IMR-90 (cell line): ENCODE measurements around the gene CHRNB4. TPM values are rescaled to one million over a fixed set of nuclear protein-coding genes. Genes with fewer than 3 reads are reported as not detected.

Source experiments
- ATAC-seq: fragments of 200-7000 bp; cut with Tn5 transposase; 2 replicates; pipeline ENCODE4 v1.9.1; 2020; ENCODE audit warnings: low read depth, mild to moderate bottlenecking, moderate library complexity
- BruUV-seq: library from RNA; stranded (reverse); fragments of 400-500 nt; replicated peaks from 2 replicates; lab custom pipeline; 2021; lab: Mats Ljungman, UMichigan
- CTCF ChIA-PET: fragments of 300-600 bp; formaldehyde crosslinking; extraction: SDS; loops from one replicate; lab custom pipeline; 2021; ENCODE audit warnings: antibody characterized with exemption; lab: Yijun Ruan, JAX
- POLR2A ChIA-PET: fragments of 300-600 bp; sonication (Branson Sonifier 250); formaldehyde crosslinking; loops from one replicate; lab custom pipeline; 2022; ENCODE audit warnings: antibody characterized with exemption; ENCODE audit not compliant: unreplicated experiment; lab: Charles Lee
- DNase-seq: peaks from one replicate; pipeline ENCODE4 v3.0.0; 2013
- H2AFZ ChIP-seq: replicated peaks from 2 replicates; pipeline ENCODE3; 2013; ENCODE audit warnings: low read length, mild to moderate bottlenecking; ENCODE audit not compliant: poor library complexity
- H2AK5ac ChIP-seq: 2 replicates; pipeline ENCODE4 v1.6.1; 2013; ENCODE audit warnings: low read depth, low read length, inconsistent platforms
- H2AK9ac ChIP-seq: replicated peaks from 2 replicates; pipeline ENCODE3; 2013; ENCODE audit warnings: mild to moderate bottlenecking, low read depth, low read length, moderate library complexity; ENCODE audit not compliant: poor library complexity
- H2BK120ac ChIP-seq: 2 replicates; pipeline ENCODE4 v1.6.1; 2013; ENCODE audit warnings: low read depth, low read length, inconsistent platforms
- H2BK15ac ChIP-seq: 3 replicates; pipeline ENCODE4 v1.6.1; 2013; ENCODE audit warnings: low read depth, low read length, inconsistent platforms
- H2BK20ac ChIP-seq: 2 replicates; pipeline ENCODE4 v1.6.1; 2013; ENCODE audit warnings: low read depth, mild to moderate bottlenecking, inconsistent platforms, low read length, moderate library complexity
- H2BK5ac ChIP-seq: 2 replicates; pipeline ENCODE4 v1.6.1; 2013; ENCODE audit warnings: mild to moderate bottlenecking, low read depth, low read length, inconsistent platforms; ENCODE audit not compliant: poor library complexity, severe bottlenecking
- H3K14ac ChIP-seq: replicated peaks from 2 replicates; pipeline ENCODE4 v1.6.1; 2013; ENCODE audit warnings: low read depth, low read length, inconsistent platforms
- H3K18ac ChIP-seq: 2 replicates; pipeline ENCODE4 v1.6.1; 2013; ENCODE audit warnings: low read depth, low read length, control low read depth
- H3K23ac ChIP-seq: 2 replicates; pipeline ENCODE4 v1.6.1; 2013; ENCODE audit warnings: low read depth, low read length, inconsistent platforms
- H3K27ac ChIP-seq: 2 replicates; pipeline ENCODE4 v1.5.1; 2013; ENCODE audit warnings: mild to moderate bottlenecking, control low read depth, low read length; ENCODE audit not compliant: insufficient read depth
- H3K27me3 ChIP-seq: 2 replicates; pipeline ENCODE4 v1.6.1; 2013; ENCODE audit warnings: low read length; ENCODE audit not compliant: control insufficient read depth, insufficient read depth
- H3K36me3 ChIP-seq: 2 replicates; pipeline ENCODE4 v1.6.1; 2013; ENCODE audit warnings: low read length, mixed read lengths; ENCODE audit not compliant: control insufficient read depth, insufficient read depth
- H3K4ac ChIP-seq: 2 replicates; pipeline ENCODE4 v1.6.1; 2013; ENCODE audit warnings: low read depth, low read length, inconsistent platforms
- H3K4me1 ChIP-seq: 2 replicates; pipeline ENCODE4 v1.6.1; 2013; ENCODE audit warnings: low read length, mixed read lengths; ENCODE audit not compliant: control insufficient read depth, insufficient read depth
- H3K4me2 ChIP-seq: 2 replicates; pipeline ENCODE4 v1.6.1; 2013; ENCODE audit warnings: low read depth, mild to moderate bottlenecking, control low read depth, low read length, moderate library complexity
- H3K4me3 ChIP-seq: 2 replicates; pipeline ENCODE4 v1.5.1; 2013; ENCODE audit warnings: low read depth, mild to moderate bottlenecking, control low read depth, low read length, moderate library complexity; ENCODE audit not compliant: insufficient read depth
- H3K56ac ChIP-seq: 2 replicates; pipeline ENCODE4 v1.6.1; 2013; ENCODE audit warnings: low read length, inconsistent platforms; ENCODE audit not compliant: insufficient read depth; ENCODE audit errors: extremely low read depth
- H3K79me1 ChIP-seq, 2 experiments: 2 replicates each; pipeline ENCODE4 v1.6.1; 2013; ENCODE audit warnings: low read length in 2 of 2, inconsistent platforms in 1 of 2, low read depth in 1 of 2
- H3K9ac ChIP-seq: 2 replicates; pipeline ENCODE4 v1.6.1; 2013; ENCODE audit warnings: low read depth, low read length, control low read depth
- H3K9me1 ChIP-seq: 2 replicates; pipeline ENCODE4 v1.6.1; 2013; ENCODE audit warnings: low read length, inconsistent platforms; ENCODE audit not compliant: insufficient read depth
- H3K9me3 ChIP-seq: 2 replicates; pipeline ENCODE4 v1.6.1; 2013; ENCODE audit warnings: low read length; ENCODE audit not compliant: control insufficient read depth, insufficient read depth
- H4K20me1 ChIP-seq: 2 replicates; pipeline ENCODE4 v1.6.1; 2013; ENCODE audit warnings: low read length, inconsistent platforms; ENCODE audit not compliant: insufficient read depth
- H4K5ac ChIP-seq: 2 replicates; pipeline ENCODE4 v1.6.1; 2013; ENCODE audit warnings: mild to moderate bottlenecking, low read depth, low read length, control low read depth
- H4K8ac ChIP-seq, 2 experiments: 2 replicates each; pipeline ENCODE4 v1.6.1; 2013; ENCODE audit warnings: low read depth in 2 of 2, low read length in 2 of 2, control low read depth in 1 of 2, inconsistent platforms in 1 of 2
- H4K91ac ChIP-seq: 2 replicates; pipeline ENCODE4 v1.6.1; 2013; ENCODE audit warnings: low read depth, low read length, inconsistent platforms; ENCODE audit not compliant: insufficient read depth
- BHLHE40 ChIP-seq: fragments of 150-350 bp; IDR thresholded peaks from 2 replicates; pipeline ENCODE4 v1.6.1; 2016; ENCODE audit warnings: mild to moderate bottlenecking, low read depth, low read length
- CHD1 ChIP-seq: IDR thresholded peaks from 2 replicates; pipeline ENCODE4 v1.6.1; 2012; ENCODE audit warnings: low read depth, low read length, improper control_type of control experiment
- FOS ChIP-seq: fragments of 150-350 bp; IDR thresholded peaks from 2 replicates; pipeline ENCODE4 v1.6.1; 2016; ENCODE audit warnings: low read depth, low read length
- MAFK ChIP-seq: IDR thresholded peaks from 2 replicates; pipeline ENCODE4 v1.6.1; 2012; ENCODE audit warnings: low read depth, low read length, improper control_type of control experiment
- MAZ ChIP-seq: IDR thresholded peaks from 2 replicates; pipeline ENCODE4 v1.6.1; 2012; ENCODE audit warnings: low read depth, mild to moderate bottlenecking, low read length, improper control_type of control experiment, moderate library complexity, borderline replicate concordance
- NFE2L2 ChIP-seq: fragments of 150-350 bp; IDR thresholded peaks from 2 replicates; pipeline ENCODE4 v1.6.1; 2016; ENCODE audit warnings: low read depth, mild to moderate bottlenecking, low read length
- RAD21 ChIP-seq: IDR thresholded peaks from 2 replicates; pipeline ENCODE4 v1.6.1; 2012; ENCODE audit warnings: low read length, improper control_type of control experiment
- RFX5 ChIP-seq: IDR thresholded peaks from 2 replicates; pipeline ENCODE4 v1.8.0; 2012; ENCODE audit warnings: low read depth, mild to moderate bottlenecking, low read length, moderate library complexity
- SMC3 ChIP-seq: fragments of 150-350 bp; IDR thresholded peaks from 2 replicates; pipeline ENCODE4 v1.6.1; 2016; ENCODE audit warnings: low read depth, mild to moderate bottlenecking, antibody characterized with exemption, low read length, moderate library complexity
- WGBS, 2 experiments: methylation state at CpG; one replicate each; pipeline versions ENCODE4 v1.1.5 to v1.1.7; 2013; ENCODE audit warnings: missing lambda C conversion rate in 2 of 2; ENCODE audit not compliant: insufficient read length in 1 of 2; ENCODE audit errors: extremely low coverage in 2 of 2; 5-methylcytosine and 5-hydroxymethylcytosine counted together
- dilution Hi-C: fragments of 300-500 bp; cut with HindIII; formaldehyde crosslinking; loops from one replicate; pipeline ENCODE4 v1.14.3; 2018; ENCODE audit warnings: low sequenced_read_pairs; ENCODE audit not compliant: unreplicated experiment
- in situ Hi-C: fragments of 300-500 bp; cut with MboI; formaldehyde crosslinking; loops from 3 replicates; pipeline ENCODE4 v1.14.3; 2019; ENCODE audit warnings: low sequenced_read_pairs, inconsistent platforms, mixed read lengths
- intact Hi-C: fragments of 100-400 bp; cut with micrococcal nuclease; formaldehyde crosslinking; loops from 2 replicates; pipeline ENCODE4 v1.10.0; 2022
- polyA plus RNA-seq, 3 experiments: library from polyadenylated mRNA; depleted of rRNA; stranded (reverse); fragments of >200 nt; gene quantifications; 2 replicates each; pipeline ENCODE4 v1.2.3, GENCODE V29; 2012; ENCODE audit warnings: low replicate concordance in 1 of 3
- total RNA-seq: library from RNA; depleted of rRNA; stranded (reverse); fragments of >200 nt; gene quantifications from 2 replicates; pipeline ENCODE4 v1.2.3, GENCODE V29; 2012
- TF ChIP-seq, protein P1 (sequence below): conservative IDR thresholded peaks from 2 replicates; pipeline ENCODE4 v1.5.1; 2012; ENCODE audit warnings: mild to moderate bottlenecking, low read depth, low read length, improper control_type of control experiment
- TF ChIP-seq, protein P2 (sequence below): fragments of 150-350 bp; IDR thresholded peaks from 2 replicates; pipeline ENCODE4 v1.6.1; 2016; ENCODE audit warnings: low read depth, mild to moderate bottlenecking, low read length, moderate library complexity, borderline replicate concordance

Gene CHRNB4
- total and polyA plus RNA-seq, 2 of the 4 experiments (the other 2 are of a cell fraction) = not detected

DNA sequence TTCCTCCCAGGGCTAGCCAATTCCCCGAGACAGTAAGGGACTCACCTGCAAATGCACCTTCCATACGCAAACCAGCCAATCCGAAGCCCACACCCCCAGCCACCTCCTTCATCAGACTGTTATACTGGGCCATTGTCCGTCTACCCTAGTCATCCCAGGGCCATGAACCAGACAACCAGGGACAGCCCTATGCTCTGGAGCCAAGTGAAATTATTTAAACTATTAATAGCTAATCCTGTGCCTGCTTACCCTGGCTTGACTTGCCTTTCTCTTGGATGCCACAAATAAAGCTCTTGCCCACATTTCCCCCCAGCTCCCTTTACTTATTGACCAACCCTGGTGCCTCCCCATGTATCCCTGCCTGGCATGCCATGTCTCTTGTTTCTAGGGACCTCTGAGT lies 4.0 kb upstream of the CHRNB4 start:
- in situ Hi-C loops = no loop called here
- POLR2A ChIA-PET = no interaction called here

More for the DNA sequence above, 4.0 kb upstream of the CHRNB4 start:
- H3K36me3 ChIP-seq = no peaks in the 10 kb centered on the region
- H4K8ac ChIP-seq = no peak overlapping the region
- H2BK5ac ChIP-seq = no peak overlapping the region
- no peak overlapping the region for H3K9ac ChIP-seq
- no peak overlapping the region for H4K5ac ChIP-seq
- no peak overlapping the region for H3K56ac ChIP-seq
- no peak overlapping the region for H2AK9ac ChIP-seq
- dilution Hi-C loops (no loop called here), intact Hi-C loops (no loop called here)
- H3K9me3 ChIP-seq = no peaks in the 10 kb centered on the region
- ATAC-seq = no peak
- H3K4me2 ChIP-seq = no peak overlapping the region
- DNase-seq = no peak
- H2BK15ac ChIP-seq = no peak overlapping the region
- no peak overlapping the region for H2BK120ac ChIP-seq
- no peak overlapping the region for H3K18ac ChIP-seq
- CTCF ChIA-PET = no interaction called here
- no peak overlapping the region for H3K23ac ChIP-seq
- H2BK20ac ChIP-seq = no peak overlapping the region
- no peaks in the 10 kb centered on the region for H3K9me1 ChIP-seq
- peaks cover 41% of the 10 kb centered on the region for H3K27me3 ChIP-seq
- TF ChIP-seq, protein P1, sequence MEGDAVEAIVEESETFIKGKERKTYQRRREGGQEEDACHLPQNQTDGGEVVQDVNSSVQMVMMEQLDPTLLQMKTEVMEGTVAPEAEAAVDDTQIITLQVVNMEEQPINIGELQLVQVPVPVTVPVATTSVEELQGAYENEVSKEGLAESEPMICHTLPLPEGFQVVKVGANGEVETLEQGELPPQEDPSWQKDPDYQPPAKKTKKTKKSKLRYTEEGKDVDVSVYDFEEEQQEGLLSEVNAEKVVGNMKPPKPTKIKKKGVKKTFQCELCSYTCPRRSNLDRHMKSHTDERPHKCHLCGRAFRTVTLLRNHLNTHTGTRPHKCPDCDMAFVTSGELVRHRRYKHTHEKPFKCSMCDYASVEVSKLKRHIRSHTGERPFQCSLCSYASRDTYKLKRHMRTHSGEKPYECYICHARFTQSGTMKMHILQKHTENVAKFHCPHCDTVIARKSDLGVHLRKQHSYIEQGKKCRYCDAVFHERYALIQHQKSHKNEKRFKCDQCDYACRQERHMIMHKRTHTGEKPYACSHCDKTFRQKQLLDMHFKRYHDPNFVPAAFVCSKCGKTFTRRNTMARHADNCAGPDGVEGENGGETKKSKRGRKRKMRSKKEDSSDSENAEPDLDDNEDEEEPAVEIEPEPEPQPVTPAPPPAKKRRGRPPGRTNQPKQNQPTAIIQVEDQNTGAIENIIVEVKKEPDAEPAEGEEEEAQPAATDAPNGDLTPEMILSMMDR = no peak
- no peak for TF ChIP-seq CHD1
- no peak for TF ChIP-seq NFE2L2
- no peak for TF ChIP-seq RAD21
- no peak for TF ChIP-seq MAFK
- no peak for TF ChIP-seq FOS
- TF ChIP-seq, protein P2, sequence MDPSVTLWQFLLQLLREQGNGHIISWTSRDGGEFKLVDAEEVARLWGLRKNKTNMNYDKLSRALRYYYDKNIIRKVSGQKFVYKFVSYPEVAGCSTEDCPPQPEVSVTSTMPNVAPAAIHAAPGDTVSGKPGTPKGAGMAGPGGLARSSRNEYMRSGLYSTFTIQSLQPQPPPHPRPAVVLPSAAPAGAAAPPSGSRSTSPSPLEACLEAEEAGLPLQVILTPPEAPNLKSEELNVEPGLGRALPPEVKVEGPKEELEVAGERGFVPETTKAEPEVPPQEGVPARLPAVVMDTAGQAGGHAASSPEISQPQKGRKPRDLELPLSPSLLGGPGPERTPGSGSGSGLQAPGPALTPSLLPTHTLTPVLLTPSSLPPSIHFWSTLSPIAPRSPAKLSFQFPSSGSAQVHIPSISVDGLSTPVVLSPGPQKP = no peak
- no peak for TF ChIP-seq BHLHE40
- no peak for TF ChIP-seq SMC3
- no peak for TF ChIP-seq MAZ
- TF ChIP-seq RFX5 = no peak
- no peak overlapping the region for H3K14ac ChIP-seq
- H3K79me1 ChIP-seq = no peaks in the 10 kb centered on the region
- H2AFZ ChIP-seq = no peak overlapping the region
- no peak overlapping the region for H2AK5ac ChIP-seq
- no peak overlapping the region for H4K91ac ChIP-seq
- no peaks in the 10 kb centered on the region for H4K20me1 ChIP-seq
- H3K4me1 ChIP-seq = no peaks in the 10 kb centered on the region
- BruUV-seq = no TSS peak
- H3K4me3 ChIP-seq = no peak overlapping the region
- no peak overlapping the region for H3K4ac ChIP-seq
- WGBS, 2 experiments = no CpG with 5 or more reads among the region's 4 CpGs
- H3K27ac ChIP-seq = no peak overlapping the region
